Endometrial microvascular endothelial cells (primary cell): ENCODE data around the gene GNAQ. TPM values are rescaled to one million over a fixed set of nuclear protein-coding genes. Genes with fewer than 3 reads are reported as not detected.

ENCODE experiments used
- in situ Hi-C: cut with HindIII; loops from 2 replicates; pipeline ENCODE4 v1.10.0; 2017; ENCODE audit warnings: low sequenced_read_pairs, low pct_unique_long_range_greater_than_20kb; ENCODE audit errors: inconsistent ontology term
- total RNA-seq: library from RNA; depleted of rRNA; stranded (reverse); fragments of >200 nt; gene quantifications from one replicate; pipeline ENCODE4 v1.2.3, GENCODE V29; 2015; ENCODE audit errors: inconsistent ontology term

The GNAQ gene
- total RNA-seq, 1 donor from 2014 or later, result 28.4 TPM

DNA sequence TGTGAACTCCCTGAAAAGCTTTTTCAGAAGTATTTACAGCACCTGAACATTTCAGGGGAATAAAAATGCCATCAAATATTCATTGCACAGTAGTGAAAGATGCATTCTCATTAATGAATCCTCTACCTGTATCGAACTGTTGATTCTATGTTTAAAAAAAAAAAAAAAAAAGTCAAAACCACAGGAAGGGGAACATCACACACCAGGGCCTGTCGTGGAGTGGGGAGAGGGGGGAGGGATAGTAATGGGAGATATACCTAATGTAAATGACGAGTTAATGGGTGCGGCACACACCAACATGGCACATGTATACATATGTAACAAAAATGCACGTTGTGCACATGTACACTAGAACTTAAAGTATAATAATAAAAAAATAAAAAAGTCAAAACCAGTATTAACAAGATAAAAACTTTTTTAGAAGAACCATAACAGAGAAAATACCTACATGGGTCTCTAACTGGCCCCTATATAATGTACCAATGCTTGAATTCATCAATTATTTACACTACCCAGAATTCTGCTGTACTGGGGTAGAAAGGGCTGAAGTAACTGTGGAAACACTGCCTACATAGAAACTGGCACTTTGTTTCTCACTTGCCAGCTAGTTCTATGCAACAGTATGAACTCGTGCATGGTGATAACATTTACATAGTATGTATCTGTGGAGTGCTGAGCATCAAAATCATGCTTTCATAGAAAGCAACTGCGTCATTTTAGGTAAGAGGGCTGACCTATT lies 48.9 kb downstream of the GNAQ start:
- in situ Hi-C loops, result no loop called here

- in situ Hi-C loops, result no loop called here
These were observed 49.7 kb downstream of the GNAQ start for GRCh38 chr9:77981907-77982306.

GRCh38 chr9:77981332-77981731 lies 50.3 kb downstream of the GNAQ start:
- in situ Hi-C loops, result no loop called here

DNA sequence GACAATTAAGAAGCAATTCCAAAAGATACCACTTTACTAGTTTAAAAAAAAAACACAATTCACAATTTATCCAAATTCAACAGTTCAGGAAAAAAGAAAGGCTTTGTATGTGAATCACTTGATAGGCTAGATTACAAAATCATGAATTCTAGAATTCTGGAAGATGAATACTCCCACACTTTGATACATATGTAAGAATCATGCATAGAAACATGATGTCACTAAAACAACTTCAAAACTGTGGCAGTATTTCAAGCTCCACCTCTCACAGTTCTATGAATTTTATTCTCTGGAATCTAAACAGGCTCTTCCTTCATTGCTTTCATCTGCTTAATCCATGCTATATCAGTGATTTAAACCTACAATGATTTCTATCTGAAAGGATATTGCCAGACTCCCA lies 51.0 kb downstream of the GNAQ start:
- in situ Hi-C loops, result no loop called here

GRCh38 chr9:77978086-77978781 lies 53.4 kb downstream of the GNAQ start:
- in situ Hi-C loops, result no loop called here

DNA sequence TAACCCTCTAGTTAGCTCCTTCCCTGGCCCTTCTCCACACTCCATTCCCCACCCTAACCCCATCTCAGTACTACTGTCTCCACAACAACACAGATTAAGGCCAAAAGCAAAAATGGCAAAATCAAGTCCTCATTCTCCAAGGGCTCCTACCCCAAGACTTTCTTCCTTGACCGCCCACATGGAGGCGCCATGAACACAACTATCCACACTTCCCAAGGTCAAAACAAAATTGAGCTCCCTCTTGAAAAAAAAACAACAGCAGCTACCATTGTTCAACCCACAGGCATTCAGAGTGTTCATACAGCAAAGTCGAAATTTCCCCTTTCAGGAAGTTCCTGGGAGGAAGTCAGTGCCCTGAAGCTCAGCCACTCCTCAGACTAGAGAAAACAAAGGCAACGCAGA lies 54.4 kb downstream of the GNAQ start:
- in situ Hi-C loops, result no loop called here

DNA sequence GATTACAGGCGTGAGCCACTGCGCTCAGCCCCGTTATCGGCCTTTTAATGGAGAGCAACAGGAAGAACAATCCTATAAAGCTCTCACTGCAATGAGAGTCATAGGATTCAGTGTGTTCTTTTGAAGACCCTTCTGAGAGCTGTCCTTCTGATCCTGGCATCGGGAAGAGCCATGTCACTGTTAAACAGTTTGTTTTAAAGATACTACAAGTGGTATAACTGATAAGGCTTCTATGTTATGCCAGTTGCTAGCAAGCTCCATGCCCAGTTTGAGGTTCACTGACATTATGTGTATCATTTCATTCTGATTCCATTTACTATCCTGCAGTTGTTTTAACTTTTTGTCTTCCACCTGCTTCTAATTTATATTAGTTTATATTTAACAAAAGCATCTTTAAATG lies 55.8 kb downstream of the GNAQ start:
- in situ Hi-C loops, result no loop called here

DNA sequence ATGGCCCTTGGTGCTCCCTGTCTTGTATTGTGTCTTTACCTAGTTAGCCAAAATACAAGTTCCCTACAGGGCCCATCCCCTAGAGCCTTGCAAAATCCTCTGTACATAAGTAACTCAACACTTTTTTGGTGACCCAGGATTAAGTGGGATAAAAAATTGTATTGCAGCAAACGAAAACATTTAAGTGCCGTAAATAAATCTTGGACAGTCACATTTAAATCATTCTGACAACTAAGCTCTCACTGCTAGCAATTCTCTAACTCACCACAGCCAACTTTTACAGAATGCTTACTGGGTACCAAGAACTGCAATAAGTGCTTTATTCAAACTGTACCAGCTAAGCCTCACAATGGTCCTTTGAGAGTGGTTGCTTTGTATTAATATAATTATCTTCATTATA lies 56.6 kb downstream of the GNAQ start:
- in situ Hi-C loops, result no loop called here

DNA sequence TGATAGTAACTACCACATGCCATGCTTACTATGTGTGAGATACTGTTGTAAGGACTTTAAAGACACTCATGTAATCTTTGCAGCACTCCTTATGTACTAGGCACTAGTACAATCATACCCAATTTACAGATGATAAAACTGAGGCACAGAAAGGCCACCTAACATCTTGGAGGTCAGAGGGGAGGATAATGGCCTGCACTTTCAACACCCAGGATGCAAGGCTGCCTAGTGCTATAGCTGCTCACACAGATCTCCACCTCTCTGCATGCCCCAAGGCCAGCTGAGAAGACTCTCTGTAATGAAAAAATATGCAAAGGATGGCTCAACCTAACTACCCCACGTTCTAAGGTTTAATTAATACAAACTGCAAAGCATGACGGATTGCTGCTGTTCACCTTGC lies 57.2 kb downstream of the GNAQ start:
- in situ Hi-C loops, result no loop called here

GRCh38 chr9:77969083-77969482 lies 62.5 kb downstream of the GNAQ start:
- in situ Hi-C loops, result no loop called here

DNA sequence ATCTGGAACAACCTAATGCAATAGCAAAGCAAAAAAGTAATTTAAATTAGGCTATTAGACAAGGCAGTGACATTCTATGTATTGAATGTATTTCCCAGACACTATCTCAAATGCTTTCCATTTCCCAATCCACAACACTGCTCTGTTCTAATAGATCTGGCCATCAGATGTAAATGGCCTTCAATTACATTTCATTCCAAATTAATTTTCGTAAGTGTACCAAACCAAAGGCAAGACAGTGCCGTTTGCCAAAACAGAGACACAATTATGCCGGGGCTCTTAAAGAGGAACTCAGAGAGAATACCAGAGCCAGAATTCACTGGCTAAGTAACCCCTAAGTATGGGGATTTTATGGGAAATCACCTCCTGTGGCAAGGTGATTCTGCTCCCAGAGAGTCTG lies 63.1 kb downstream of the GNAQ start:
- in situ Hi-C loops, result no loop called here

DNA sequence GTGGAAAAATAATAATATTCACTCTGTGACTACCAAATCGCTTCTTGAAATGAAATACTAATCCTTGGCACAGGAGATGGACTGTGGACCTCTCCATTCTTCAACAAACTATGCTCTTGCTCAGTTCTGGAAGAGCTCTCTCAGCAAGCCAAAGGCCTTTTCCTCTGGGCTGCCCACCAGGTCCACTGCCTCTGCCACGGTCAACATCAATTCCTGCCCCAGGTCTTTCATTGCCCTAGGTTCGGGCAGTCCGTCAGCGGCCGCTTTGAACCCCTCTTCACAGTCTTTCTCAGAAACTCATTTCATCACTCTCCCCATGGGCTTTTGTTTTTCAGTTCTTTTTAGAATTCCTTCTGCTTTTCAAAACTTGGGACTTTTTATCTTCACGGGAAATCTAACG lies 64.9 kb downstream of the GNAQ start:
- in situ Hi-C loops, result no loop called here

GRCh38 chr9:77965445-77966123 lies 66.0 kb downstream of the GNAQ start:
- in situ Hi-C loops, result no loop called here

GRCh38 chr9:77964258-77964657 lies 67.4 kb downstream of the GNAQ start:
- in situ Hi-C loops, result no loop called here

- in situ Hi-C loops, result no loop called here
These were observed 70.1 kb downstream of the GNAQ start for GRCh38 chr9:77961541-77961940.

GRCh38 chr9:77960356-77961153 lies 71.1 kb downstream of the GNAQ start:
- in situ Hi-C loops, result no loop called here

DNA sequence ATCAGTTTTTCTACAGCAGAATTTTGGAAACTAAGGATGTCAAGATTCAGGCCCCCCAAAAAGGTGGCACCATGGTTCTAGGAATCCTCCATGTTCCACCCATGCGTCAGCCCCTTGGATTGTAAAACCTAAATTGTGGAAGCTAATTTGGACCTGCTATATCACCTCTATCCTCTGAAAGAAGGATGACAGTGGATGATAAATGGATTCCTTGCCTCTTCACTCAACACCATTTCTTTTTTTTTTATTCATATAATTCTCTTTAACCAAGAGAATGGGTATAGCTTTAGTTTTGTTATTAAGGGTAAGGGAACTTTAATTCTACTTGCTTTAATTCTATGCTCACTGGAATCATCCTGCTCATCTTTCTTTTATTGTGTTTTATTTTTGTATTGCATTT lies 71.8 kb downstream of the GNAQ start:
- in situ Hi-C loops, result no loop called here

GRCh38 chr9:77957652-77958051 lies 74.0 kb downstream of the GNAQ start:
- in situ Hi-C loops, result no loop called here

GRCh38 chr9:77956555-77956954 lies 75.1 kb downstream of the GNAQ start:
- in situ Hi-C loops, result no loop called here
